ENCODE results near the gene BIRC5. TPM values are rescaled to one million over a fixed set of nuclear protein-coding genes. Genes with fewer than 3 reads are reported as not detected.

The BIRC5 gene
- total RNA-seq, 1 donor, result 50.1 TPM

DNA sequence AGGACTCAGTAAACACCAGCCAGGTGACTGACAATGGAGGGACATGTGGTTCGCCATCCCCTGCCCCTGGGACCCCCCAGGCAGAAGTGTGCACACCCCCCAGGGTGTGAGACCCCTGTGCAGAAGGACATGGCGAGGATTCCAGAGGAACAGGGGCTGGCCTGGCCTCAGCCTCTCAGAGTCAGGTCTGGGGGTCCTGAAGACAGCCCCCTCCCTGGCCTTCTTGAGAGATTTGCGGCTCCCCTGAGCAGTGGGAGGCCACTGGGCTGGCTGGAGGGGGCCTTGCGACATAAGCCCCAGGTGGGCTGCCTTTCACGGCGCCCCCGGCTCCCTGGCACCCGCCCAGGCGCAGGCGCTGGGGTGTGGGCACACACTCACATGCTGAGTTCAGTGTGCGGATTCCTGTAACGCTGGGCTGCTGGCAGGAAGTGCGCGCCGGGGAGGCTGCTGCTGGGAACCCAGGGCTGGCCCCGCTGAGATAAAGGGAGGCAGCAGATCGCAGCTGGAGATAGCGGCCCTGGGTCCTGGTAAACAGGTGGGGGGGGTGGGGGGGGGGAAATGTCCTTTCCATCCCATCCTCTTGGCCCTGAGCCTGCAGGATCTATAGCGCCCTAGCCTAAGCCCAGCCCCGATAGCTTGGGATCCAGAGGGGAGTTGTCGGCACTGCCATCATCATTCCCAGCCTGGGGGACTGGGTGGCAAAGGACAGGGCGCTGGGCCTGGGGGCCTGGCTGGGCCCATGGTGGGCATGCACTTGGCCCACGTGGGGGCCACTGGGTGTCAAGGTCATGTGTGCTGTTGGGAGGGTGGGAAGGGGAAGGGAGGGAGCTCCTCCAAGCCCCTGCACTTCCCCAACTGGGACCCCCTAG, 44.5 kb downstream of the BIRC5 start:
- peak; percentile 91 for DNase-seq (ENCODE audit: low read depth)
- no peak overlapping the region for H3K4me3 ChIP-seq (ENCODE audit: low read depth, low read length)
- TF ChIP-seq, protein P1, sequence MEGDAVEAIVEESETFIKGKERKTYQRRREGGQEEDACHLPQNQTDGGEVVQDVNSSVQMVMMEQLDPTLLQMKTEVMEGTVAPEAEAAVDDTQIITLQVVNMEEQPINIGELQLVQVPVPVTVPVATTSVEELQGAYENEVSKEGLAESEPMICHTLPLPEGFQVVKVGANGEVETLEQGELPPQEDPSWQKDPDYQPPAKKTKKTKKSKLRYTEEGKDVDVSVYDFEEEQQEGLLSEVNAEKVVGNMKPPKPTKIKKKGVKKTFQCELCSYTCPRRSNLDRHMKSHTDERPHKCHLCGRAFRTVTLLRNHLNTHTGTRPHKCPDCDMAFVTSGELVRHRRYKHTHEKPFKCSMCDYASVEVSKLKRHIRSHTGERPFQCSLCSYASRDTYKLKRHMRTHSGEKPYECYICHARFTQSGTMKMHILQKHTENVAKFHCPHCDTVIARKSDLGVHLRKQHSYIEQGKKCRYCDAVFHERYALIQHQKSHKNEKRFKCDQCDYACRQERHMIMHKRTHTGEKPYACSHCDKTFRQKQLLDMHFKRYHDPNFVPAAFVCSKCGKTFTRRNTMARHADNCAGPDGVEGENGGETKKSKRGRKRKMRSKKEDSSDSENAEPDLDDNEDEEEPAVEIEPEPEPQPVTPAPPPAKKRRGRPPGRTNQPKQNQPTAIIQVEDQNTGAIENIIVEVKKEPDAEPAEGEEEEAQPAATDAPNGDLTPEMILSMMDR (IDR thresholded peaks at IDR 0.05; ENCODE audit: insufficient read depth, low read depth, low read length), result no peak

DNA sequence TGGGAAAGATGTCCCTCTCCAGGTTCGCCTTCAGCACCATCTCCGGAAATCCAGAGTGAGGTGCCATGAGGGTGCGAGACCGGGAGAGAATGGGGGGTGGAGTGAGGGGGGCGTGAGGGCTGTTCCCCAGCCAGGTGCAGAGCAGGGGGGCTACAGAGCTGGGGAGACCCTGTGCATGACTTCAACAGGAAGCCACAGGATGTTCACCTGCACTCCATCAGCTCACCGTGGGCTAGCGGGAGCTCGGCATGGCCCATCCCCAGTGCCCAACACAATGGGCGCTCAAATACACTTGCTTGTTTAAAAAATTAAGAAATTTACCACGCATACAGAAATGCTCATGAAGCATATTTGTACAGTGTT, 45.1 kb downstream of the BIRC5 start:
- no peak for DNase-seq (ENCODE audit: low read depth)
- H3K4me3 ChIP-seq (ENCODE audit: low read depth, low read length), result no peak overlapping the region
- TF ChIP-seq, protein P1 (IDR thresholded peaks at IDR 0.05; ENCODE audit: insufficient read depth, low read depth, low read length), result no peak

DNA sequence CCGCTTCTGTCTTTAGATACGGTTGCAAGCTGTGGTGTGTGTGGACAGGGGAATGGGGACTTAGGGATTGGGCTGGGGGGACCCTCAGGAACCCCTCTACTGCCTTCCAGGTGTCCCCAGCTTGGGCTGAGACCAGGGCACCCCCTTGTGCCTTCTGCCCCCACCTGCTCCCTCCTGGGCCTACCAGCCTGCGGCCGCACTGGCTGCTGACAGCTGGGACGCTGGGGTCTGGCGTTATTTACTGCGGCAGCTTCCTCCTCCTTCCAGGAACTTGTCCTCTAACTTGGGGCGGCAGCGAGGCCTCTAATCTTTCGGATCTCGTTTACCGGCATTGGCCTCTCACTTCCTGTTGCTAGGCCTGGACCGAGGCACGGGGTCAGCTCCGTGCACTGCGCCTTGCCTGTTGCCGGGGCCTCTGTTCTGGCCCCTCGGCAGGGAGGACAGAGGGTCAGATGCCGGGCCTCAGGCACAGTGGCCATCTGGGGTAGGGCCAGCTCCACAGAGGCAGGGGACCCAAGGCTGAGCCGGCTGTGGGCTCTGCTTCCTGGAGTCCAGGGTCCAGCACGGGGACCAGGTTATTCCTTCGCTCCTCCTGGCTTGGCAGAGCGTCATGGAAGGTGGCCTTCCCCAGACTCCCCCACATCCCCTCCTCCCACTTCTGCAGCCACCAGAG, 49.1 kb downstream of the BIRC5 start:
- DNase-seq (ENCODE audit: low read depth), result peak; percentile 76
- no peak overlapping the region for H3K4me3 ChIP-seq (ENCODE audit: low read depth, low read length)
- TF ChIP-seq, protein P1 (IDR thresholded peaks at IDR 0.05; ENCODE audit: insufficient read depth, low read depth, low read length), result no peak

DNA sequence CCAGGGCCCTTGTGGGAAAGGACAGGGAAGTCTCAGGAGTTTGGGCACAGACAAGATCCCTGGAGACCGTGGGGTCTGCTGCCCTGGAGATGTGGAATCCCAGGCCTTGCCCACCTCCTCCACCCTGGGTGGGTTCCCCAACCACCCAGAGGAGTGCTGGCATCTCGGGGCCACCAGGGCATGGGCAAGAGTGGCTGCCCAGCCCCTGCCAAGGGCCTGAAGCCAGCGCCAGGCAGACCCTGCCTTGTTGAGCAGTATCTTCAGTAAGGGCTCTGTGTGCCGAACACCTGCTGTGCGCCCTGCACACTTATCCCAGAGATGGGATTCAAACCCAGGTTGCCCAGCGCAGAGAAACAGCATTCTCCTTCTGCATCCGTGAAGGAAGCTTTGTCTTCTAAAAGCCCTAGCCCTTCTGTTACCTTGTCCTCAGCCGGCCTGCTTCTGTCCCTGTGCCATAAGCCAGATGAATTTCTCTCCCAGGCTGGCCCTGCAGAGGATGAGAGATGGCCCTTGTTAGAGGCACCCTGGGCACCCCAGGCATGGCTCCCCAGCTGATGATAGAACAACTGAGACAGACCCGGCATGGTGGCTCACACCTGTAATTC, 49.8 kb downstream of the BIRC5 start:
- TF ChIP-seq, protein P1 (IDR thresholded peaks at IDR 0.05; ENCODE audit: insufficient read depth, low read depth, low read length), result no peak
- no peak for DNase-seq (ENCODE audit: low read depth)
- no peak overlapping the region for H3K4me3 ChIP-seq (ENCODE audit: low read depth, low read length)

DNA sequence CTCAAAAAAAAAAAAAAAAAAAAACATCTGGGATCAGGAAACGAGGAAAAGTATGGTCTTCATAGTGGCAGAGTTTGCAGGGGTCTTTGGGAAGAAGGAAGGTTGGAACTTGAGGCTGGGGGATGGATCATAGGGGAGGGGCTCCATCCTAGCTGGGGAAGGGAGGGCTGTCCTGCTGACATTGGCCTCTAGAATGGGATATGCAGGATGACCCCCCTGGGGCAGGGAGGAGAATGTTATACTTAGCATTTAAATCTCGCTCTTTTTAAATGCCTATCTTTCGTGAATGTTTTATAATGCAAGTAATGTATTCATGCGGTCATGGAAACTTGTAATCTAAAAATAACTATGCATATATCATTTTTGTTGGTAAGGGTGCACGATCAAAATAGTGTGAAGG, 50.5 kb downstream of the BIRC5 start:
- TF ChIP-seq, protein P1 (IDR thresholded peaks at IDR 0.05; ENCODE audit: insufficient read depth, low read depth, low read length), result no peak
- DNase-seq (ENCODE audit: low read depth), result no peak

DNA sequence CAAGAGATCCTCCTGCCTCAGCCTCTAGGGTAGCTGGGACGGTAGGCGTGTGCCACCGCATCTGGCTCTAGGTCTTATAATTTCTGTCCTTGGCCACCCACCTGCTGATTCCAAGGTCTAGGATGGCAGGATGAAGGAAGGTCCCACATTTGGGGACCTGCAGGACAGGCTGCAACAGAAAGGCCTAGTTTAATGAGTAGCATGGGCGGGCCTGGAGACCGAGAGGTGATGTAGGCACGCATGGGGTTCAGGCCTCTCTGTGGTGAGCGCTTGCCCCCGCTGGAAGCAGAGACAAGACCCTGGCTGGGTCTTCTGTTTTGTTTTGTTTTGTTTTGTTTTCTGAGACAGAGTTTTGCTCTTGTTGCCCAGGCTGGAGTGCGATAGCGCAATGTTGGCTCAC, 51.1 kb downstream of the BIRC5 start:
- H3K4me3 ChIP-seq (ENCODE audit: low read depth, low read length), result no peak overlapping the region
- no peak for DNase-seq (ENCODE audit: low read depth)
- TF ChIP-seq, protein P1 (IDR thresholded peaks at IDR 0.05; ENCODE audit: insufficient read depth, low read depth, low read length), result no peak

More for the DNA sequence above, 50.5 kb downstream of the BIRC5 start:
- no peak overlapping the region for H3K4me3 ChIP-seq (ENCODE audit: low read depth, low read length)

All from fibroblast of villous mesenchyme (primary cell).